Endodermal cell (in vitro differentiated cells): ENCODE measurements around the gene ATAD2B. TPM values are rescaled to one million over a fixed set of nuclear protein-coding genes. Genes with fewer than 3 reads are reported as not detected.

Experiments
- DNase-seq: peaks from one replicate; pipeline ENCODE4 v3.0.0-alpha.2; 2017
- H3K27ac ChIP-seq: 2 replicates; pipeline ENCODE4 v1.5.1; 2013; ENCODE audit warnings: mild to moderate bottlenecking, low read depth, low read length, moderate library complexity
- H3K27me3 ChIP-seq: 2 replicates; pipeline ENCODE4 v1.6.1; 2013; ENCODE audit warnings: mild to moderate bottlenecking, low read length, moderate library complexity; ENCODE audit not compliant: insufficient read depth, control insufficient read depth, poor library complexity, severe bottlenecking
- H3K36me3 ChIP-seq: 2 replicates; pipeline ENCODE4 v1.7.0; 2013; ENCODE audit warnings: mild to moderate bottlenecking, low read length, moderate library complexity; ENCODE audit not compliant: control insufficient read depth, insufficient read depth
- H3K4me1 ChIP-seq: one replicate; pipeline ENCODE4 v1.7.0; 2013; ENCODE audit warnings: low read length; ENCODE audit not compliant: control insufficient read depth, insufficient read depth
- H3K4me3 ChIP-seq: 2 replicates; pipeline ENCODE4 v1.5.1; 2013; ENCODE audit warnings: mild to moderate bottlenecking, low read length, moderate library complexity
- H3K9ac ChIP-seq: 2 replicates; pipeline ENCODE4 v1.6.1; 2013; ENCODE audit warnings: mild to moderate bottlenecking, low read length, moderate library complexity; ENCODE audit not compliant: poor library complexity, severe bottlenecking; ENCODE audit errors: extremely low read depth
- H3K9me3 ChIP-seq: 2 replicates; pipeline ENCODE4 v1.6.1; 2013; ENCODE audit warnings: mild to moderate bottlenecking, low read length, moderate library complexity; ENCODE audit not compliant: control insufficient read depth
- H3K27ac Mint-ChIP-seq: 2 replicates; pipeline ENCODE4 v1.8.0; 2020; ENCODE audit warnings: mixed read lengths
- H3K27me3 Mint-ChIP-seq: 2 replicates; pipeline ENCODE4 v1.8.0; 2021; ENCODE audit warnings: mild to moderate bottlenecking, mixed read lengths; ENCODE audit not compliant: insufficient read depth
- H3K36me3 Mint-ChIP-seq: 2 replicates; pipeline ENCODE4 v1.8.0; 2020; ENCODE audit warnings: low read depth, mixed read lengths
- H3K4me1 Mint-ChIP-seq: 2 replicates; pipeline ENCODE4 v1.8.0; 2020; ENCODE audit warnings: mixed read lengths
- H3K4me3 Mint-ChIP-seq: 2 replicates; pipeline ENCODE4 v1.8.0; 2020; ENCODE audit warnings: mild to moderate bottlenecking, moderate library complexity, mixed read lengths
- H3K9me3 Mint-ChIP-seq: 2 replicates; pipeline ENCODE4 v1.8.0; 2020; ENCODE audit warnings: mild to moderate bottlenecking, mixed read lengths
- WGBS, 2 experiments: methylation state at CpG; one replicate each; pipeline versions ENCODE4 v1.1.5 to v1.1.7; 2013; ENCODE audit warnings: missing lambda C conversion rate in 2 of 2, mixed read lengths in 1 of 2; ENCODE audit not compliant: insufficient coverage in 1 of 2, insufficient read length in 1 of 2; 5-methylcytosine and 5-hydroxymethylcytosine counted together
- total RNA-seq, 2 donors: library from RNA; stranded (reverse); fragmentation: NEBNext Ultra II Directional in 1 of 2; extraction: Animal tissue kit (Norgen Biotek cat#: 25700) in 1 of 2; gene quantifications; 2 replicates in 1 of 2; 3 replicates in 1 of 2; pipeline ENCODE4 v1.2.1, GENCODE V29; 2021
- TF ChIP-seq, protein P1 (sequence below): fragments of 200-600 bp; sonication (generic); conservative IDR thresholded peaks from 2 replicates; pipeline ENCODE4 v1.5.0; 2021; ENCODE audit warnings: antibody characterized with exemption, mild to moderate bottlenecking

Gene ATAD2B
- total RNA-seq, 2 donors from 2014 or later, result 18.6 to 20.7 TPM

DNA sequence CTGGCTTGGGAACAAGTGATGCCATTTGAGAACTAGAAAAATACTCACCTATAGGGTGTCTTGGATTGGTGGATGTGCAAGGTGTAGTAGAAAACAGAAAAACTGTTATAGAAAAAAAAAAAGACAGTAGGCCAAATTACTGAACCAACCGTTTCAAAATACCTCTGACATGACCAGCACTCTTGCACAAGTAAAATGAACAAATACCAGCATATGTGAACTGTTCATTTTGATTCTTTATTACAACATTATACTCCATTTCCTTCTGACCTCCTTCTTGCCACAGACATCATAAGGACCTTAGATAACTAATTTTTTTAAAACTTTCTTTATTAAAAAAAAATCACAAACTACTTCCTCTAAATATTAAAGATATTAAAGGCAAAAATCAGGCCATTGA lies 125.5 kb downstream of the ATAD2B start:
- WGBS, 2 experiments, result 88 to 100% methylated on average over 1 of the region's 1 CpG
- no peak for DNase-seq
- no peak overlapping the region for H3K4me3 Mint-ChIP-seq
- H3K9me3 Mint-ChIP-seq, result no peaks in the 10 kb centered on the region
- Histone ChIP-seq H3K36me3 (peaks cover 10% of the 10 kb centered on the region), H3K4me1 (no peaks in the 10 kb centered on the region), H3K27ac (no peak overlapping the region), H3K4me3 (no peak overlapping the region), H3K9me3 (no peaks in the 10 kb centered on the region), H3K9ac (no peak overlapping the region), H3K27me3 (no peaks in the 10 kb centered on the region)
- no peaks in the 10 kb centered on the region for H3K36me3 Mint-ChIP-seq
- H3K27ac Mint-ChIP-seq, result no peak overlapping the region
- TF ChIP-seq, protein P1, sequence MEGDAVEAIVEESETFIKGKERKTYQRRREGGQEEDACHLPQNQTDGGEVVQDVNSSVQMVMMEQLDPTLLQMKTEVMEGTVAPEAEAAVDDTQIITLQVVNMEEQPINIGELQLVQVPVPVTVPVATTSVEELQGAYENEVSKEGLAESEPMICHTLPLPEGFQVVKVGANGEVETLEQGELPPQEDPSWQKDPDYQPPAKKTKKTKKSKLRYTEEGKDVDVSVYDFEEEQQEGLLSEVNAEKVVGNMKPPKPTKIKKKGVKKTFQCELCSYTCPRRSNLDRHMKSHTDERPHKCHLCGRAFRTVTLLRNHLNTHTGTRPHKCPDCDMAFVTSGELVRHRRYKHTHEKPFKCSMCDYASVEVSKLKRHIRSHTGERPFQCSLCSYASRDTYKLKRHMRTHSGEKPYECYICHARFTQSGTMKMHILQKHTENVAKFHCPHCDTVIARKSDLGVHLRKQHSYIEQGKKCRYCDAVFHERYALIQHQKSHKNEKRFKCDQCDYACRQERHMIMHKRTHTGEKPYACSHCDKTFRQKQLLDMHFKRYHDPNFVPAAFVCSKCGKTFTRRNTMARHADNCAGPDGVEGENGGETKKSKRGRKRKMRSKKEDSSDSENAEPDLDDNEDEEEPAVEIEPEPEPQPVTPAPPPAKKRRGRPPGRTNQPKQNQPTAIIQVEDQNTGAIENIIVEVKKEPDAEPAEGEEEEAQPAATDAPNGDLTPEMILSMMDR, result no peak
- H3K4me1 Mint-ChIP-seq, result no peaks in the 10 kb centered on the region
- H3K27me3 Mint-ChIP-seq, result no peaks in the 10 kb centered on the region

DNA sequence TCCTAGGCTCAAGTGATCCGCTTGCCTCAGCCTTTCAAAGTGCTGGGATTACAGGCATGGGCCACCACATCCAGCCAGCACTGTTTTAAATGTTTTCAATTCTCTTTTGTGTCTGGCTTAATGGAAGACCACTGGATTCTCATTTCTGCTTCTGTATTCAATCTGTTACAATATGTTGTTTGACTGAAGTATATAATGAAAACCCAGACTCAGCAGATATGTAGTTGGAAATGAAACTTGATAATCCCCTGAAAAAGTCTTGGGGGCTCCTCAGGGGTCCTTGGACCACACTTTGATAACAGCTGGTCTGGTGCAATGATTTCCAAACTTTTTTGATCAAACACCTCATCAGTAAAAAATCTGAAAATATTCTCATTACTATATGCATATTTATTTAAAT lies 132.7 kb downstream of the ATAD2B start:
- Histone ChIP-seq H3K27ac (no peak overlapping the region), H3K4me1 (no peaks in the 10 kb centered on the region), H3K9ac (no peak overlapping the region), H3K36me3 (peaks cover 12% of the 10 kb centered on the region), H3K9me3 (no peaks in the 10 kb centered on the region), H3K27me3 (no peaks in the 10 kb centered on the region), H3K4me3 (no peak overlapping the region)
- DNase-seq, result no peak
- Mint-ChIP-seq H3K36me3 (peaks cover 2% of the 10 kb centered on the region), H3K4me1 (no peaks in the 10 kb centered on the region), H3K27me3 (no peaks in the 10 kb centered on the region), H3K27ac (no peak overlapping the region), H3K9me3 (no peaks in the 10 kb centered on the region), H3K4me3 (no peak overlapping the region)
- 92 to 100% methylated on average over 1 of the region's 1 CpG for WGBS, 2 experiments
- TF ChIP-seq, protein P1, result no peak

DNA sequence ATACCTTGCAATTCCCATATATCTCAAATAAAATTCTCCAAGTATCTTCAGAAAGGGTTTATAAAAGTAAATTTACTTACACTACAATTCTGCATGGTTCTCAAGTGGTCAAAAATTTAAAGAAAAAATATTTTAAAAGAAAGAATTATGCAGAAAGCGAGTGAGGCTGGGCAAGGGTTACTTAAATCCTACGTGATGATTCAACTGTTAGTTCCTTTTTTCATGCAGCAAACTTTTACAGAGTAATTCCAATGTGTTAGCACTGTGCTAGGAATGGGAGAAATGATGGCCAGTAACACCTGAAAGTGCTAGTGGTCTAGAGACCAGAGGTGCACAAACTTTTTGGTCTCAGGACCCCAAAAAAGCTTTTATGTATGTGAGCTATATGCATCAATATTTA lies 133.4 kb downstream of the ATAD2B start:
- H3K36me3 ChIP-seq, result peaks cover 12% of the 10 kb centered on the region
- TF ChIP-seq, protein P1, result no peak
- no peak overlapping the region for H3K4me3 Mint-ChIP-seq
- 92 to 93% methylated on average over 2 of the region's 2 CpGs for WGBS, 2 experiments
- H3K27me3 ChIP-seq, result no peaks in the 10 kb centered on the region
- H3K27ac Mint-ChIP-seq, result no peak overlapping the region
- H3K4me3 ChIP-seq, result no peak overlapping the region
- H3K36me3 Mint-ChIP-seq, result peaks cover 2% of the 10 kb centered on the region
- H3K4me1 Mint-ChIP-seq, result no peaks in the 10 kb centered on the region
- no peak overlapping the region for H3K9ac ChIP-seq
- DNase-seq, result no peak
- no peaks in the 10 kb centered on the region for H3K9me3 Mint-ChIP-seq
- no peak overlapping the region for H3K27ac ChIP-seq
- no peaks in the 10 kb centered on the region for H3K4me1 ChIP-seq
- H3K9me3 ChIP-seq, result no peaks in the 10 kb centered on the region
- H3K27me3 Mint-ChIP-seq, result no peaks in the 10 kb centered on the region
